ENCODE measurements around the gene KLHL17.

DNA sequence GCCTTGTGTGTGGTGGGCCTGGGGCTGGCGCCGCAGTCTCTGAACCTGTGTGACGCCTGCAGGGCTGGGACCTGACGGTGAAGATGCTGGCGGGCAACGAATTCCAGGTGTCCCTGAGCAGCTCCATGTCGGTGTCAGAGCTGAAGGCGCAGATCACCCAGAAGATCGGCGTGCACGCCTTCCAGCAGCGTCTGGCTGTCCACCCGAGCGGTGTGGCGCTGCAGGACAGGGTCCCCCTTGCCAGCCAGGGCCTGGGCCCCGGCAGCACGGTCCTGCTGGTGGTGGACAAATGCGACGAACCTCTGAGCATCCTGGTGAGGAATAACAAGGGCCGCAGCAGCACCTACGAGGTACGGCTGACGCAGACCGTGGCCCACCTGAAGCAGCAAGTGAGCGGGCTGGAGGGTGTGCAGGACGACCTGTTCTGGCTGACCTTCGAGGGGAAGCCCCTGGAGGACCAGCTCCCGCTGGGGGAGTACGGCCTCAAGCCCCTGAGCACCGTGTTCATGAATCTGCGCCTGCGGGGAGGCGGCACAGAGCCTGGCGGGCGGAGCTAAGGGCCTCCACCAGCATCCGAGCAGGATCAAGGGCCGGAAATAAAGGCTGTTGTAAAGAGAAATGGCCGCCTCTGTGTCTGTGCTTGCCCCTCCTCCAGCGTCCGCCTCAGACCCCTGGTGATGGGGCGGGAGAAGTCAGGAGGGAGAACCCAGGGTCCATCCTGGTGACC lies 53.7 kb downstream of the KLHL17 start:
- TF ChIP-seq, protein P1, sequence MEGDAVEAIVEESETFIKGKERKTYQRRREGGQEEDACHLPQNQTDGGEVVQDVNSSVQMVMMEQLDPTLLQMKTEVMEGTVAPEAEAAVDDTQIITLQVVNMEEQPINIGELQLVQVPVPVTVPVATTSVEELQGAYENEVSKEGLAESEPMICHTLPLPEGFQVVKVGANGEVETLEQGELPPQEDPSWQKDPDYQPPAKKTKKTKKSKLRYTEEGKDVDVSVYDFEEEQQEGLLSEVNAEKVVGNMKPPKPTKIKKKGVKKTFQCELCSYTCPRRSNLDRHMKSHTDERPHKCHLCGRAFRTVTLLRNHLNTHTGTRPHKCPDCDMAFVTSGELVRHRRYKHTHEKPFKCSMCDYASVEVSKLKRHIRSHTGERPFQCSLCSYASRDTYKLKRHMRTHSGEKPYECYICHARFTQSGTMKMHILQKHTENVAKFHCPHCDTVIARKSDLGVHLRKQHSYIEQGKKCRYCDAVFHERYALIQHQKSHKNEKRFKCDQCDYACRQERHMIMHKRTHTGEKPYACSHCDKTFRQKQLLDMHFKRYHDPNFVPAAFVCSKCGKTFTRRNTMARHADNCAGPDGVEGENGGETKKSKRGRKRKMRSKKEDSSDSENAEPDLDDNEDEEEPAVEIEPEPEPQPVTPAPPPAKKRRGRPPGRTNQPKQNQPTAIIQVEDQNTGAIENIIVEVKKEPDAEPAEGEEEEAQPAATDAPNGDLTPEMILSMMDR (IDR thresholded peaks at IDR 0.05): no peak
- TF ChIP-seq POLR2AphosphoS5 (IDR thresholded peaks at IDR 0.05): no peak
